ENCODE results near the gene KRT7.

DNA sequence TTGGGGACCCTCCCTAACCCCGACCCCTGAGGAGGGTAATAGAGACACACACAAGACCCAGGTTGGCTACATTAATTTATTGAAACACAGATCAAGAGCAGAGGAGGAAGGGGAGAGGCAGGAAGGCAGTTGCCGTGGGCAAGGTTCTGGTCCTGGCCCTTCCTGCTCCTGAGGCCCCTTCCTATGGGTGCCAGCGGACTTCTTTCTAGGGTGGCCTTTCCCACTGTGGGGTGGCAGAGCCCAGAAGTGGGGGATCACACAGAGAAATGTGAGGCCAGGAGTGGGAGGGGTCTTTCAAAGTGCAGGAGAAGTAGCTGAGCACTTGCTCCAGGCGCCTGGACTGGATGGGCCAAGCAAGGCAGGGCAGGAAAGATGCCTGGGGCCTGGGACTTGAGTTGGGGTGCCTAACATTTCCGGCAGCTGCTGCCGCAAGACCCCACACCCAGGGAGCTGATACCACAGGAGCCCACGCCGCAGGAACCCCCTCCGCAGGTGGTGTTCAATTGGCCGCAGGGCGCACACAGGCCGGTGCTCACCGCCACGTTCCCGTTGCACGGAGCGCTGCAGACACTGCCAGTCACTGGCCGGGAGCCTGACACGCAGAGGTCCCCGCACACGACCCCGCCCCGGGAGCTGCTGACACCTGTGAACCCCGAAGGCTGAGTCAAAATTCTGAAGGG lies 52.9 kb downstream of the KRT7 start:
- TF ChIP-seq POLR2AphosphoS5 (IDR thresholded peaks at IDR 0.05; ENCODE audit: low read depth, low read length), result no peak
- no peak for TF ChIP-seq POLR2A (IDR thresholded peaks at IDR 0.05; ENCODE audit: low read depth, low read length)
- TF ChIP-seq TAF1 (IDR thresholded peaks at IDR 0.05; ENCODE audit: borderline replicate concordance, low read depth, low read length), result no peak

Data from GM12892 (cell line).